ENCODE results near the gene ORC1.

DNA sequence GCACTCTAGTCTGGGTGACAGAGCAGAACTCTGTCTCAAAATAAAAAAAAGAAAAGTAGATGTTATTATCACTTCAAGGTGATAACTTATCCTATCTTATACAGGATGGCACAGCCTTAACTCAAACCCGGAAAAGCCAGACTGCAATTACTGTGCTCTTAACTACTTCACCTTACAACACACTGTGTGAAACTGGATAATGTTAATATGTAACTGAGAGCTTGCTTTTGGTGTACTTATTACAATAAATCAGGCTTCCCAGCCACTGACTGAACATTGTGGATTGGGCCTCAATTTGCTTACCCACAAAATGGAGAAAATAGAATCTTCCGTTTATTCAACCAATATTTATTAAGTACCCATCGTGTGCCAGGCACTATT, 1.4 kb downstream of the ORC1 start:
- TF ChIP-seq, protein P1, sequence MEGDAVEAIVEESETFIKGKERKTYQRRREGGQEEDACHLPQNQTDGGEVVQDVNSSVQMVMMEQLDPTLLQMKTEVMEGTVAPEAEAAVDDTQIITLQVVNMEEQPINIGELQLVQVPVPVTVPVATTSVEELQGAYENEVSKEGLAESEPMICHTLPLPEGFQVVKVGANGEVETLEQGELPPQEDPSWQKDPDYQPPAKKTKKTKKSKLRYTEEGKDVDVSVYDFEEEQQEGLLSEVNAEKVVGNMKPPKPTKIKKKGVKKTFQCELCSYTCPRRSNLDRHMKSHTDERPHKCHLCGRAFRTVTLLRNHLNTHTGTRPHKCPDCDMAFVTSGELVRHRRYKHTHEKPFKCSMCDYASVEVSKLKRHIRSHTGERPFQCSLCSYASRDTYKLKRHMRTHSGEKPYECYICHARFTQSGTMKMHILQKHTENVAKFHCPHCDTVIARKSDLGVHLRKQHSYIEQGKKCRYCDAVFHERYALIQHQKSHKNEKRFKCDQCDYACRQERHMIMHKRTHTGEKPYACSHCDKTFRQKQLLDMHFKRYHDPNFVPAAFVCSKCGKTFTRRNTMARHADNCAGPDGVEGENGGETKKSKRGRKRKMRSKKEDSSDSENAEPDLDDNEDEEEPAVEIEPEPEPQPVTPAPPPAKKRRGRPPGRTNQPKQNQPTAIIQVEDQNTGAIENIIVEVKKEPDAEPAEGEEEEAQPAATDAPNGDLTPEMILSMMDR (conservative IDR thresholded peaks at IDR 0.05), result no peak
- TF ChIP-seq EZH2 (IDR thresholded peaks at IDR 0.05; ENCODE audit: low read depth), result no peak
